HG02763 (cell line): ENCODE data around the gene RBBP8NL.

ENCODE experiments used
- ATAC-seq: cut with Tn5 transposase; IDR thresholded peaks from one replicate; pipeline ENCODE4 v1.9.1; 2021; ENCODE audit warnings: mild to moderate bottlenecking, moderate library complexity; ENCODE audit not compliant: unreplicated experiment

Gene RBBP8NL

GRCh38 chr20:62363920-62364851 lies 63.2 kb downstream of the RBBP8NL start:
- ATAC-seq: no peak

- no peak for ATAC-seq
Measured at GRCh38 chr20:62362991-62363919, 64.1 kb downstream of the RBBP8NL start.

- ATAC-seq: no peak
Measured at GRCh38 chr20:62362590-62362940, 64.8 kb downstream of the RBBP8NL start.

- no peak for ATAC-seq
Measured at GRCh38 chr20:62361799-62362589, 65.3 kb downstream of the RBBP8NL start.

GRCh38 chr20:62360854-62361798 lies 66.2 kb downstream of the RBBP8NL start:
- ATAC-seq: no peak
